ENCODE measurements around the gene SH3YL1. TPM values are rescaled to one million over a fixed set of nuclear protein-coding genes. Genes with fewer than 3 reads are reported as not detected.

Gene SH3YL1
- total RNA-seq, 1 experiment from 2014 or later: 33.0 TPM

DNA sequence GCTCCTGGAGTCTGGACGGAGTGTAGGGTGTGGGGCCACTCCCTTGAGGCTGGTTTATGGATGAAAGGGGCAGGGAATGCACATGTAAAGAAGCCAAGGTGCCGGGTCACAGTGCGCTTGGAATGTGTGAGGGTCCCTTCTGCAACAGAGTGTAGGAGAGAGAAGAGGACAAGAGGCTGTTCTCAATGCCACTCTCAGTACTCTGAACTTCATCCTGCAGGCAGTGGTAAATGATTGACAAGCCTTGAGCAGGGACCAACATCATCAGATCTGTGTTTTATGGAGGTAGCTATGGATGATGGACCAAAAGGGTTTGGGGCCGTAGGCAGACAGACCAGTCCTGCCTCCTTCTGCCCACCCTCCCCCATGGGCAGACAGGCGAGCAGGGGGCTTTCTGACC lies 31.3 kb upstream of the SH3YL1 start:
- Histone ChIP-seq H3K27ac (ENCODE audit: low read depth, low read length, poor library complexity, severe bottlenecking) (no peak overlapping the region), H3K4me1 (ENCODE audit: insufficient read depth, low read length, poor library complexity, severe bottlenecking) (no peaks in the 10 kb centered on the region), H3K9me3 (ENCODE audit: low read depth, low read length, poor library complexity, severe bottlenecking) (no peaks in the 10 kb centered on the region), H3K36me3 (ENCODE audit: insufficient read depth, low read length, poor library complexity, severe bottlenecking) (no peaks in the 10 kb centered on the region), H3K4me3 (ENCODE audit: low read depth, low read length, poor library complexity, severe bottlenecking) (no peak overlapping the region), H3K27me3 (replicated peaks; ENCODE audit: insufficient read depth, low read depth, low read length, poor library complexity) (peaks cover 50% of the 10 kb centered on the region)
- no peak for TF ChIP-seq EZH2 (IDR thresholded peaks at IDR 0.05; ENCODE audit: borderline replicate concordance, low read depth, low read length, poor library complexity, severe bottlenecking)
- TF ChIP-seq, protein P1, sequence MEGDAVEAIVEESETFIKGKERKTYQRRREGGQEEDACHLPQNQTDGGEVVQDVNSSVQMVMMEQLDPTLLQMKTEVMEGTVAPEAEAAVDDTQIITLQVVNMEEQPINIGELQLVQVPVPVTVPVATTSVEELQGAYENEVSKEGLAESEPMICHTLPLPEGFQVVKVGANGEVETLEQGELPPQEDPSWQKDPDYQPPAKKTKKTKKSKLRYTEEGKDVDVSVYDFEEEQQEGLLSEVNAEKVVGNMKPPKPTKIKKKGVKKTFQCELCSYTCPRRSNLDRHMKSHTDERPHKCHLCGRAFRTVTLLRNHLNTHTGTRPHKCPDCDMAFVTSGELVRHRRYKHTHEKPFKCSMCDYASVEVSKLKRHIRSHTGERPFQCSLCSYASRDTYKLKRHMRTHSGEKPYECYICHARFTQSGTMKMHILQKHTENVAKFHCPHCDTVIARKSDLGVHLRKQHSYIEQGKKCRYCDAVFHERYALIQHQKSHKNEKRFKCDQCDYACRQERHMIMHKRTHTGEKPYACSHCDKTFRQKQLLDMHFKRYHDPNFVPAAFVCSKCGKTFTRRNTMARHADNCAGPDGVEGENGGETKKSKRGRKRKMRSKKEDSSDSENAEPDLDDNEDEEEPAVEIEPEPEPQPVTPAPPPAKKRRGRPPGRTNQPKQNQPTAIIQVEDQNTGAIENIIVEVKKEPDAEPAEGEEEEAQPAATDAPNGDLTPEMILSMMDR (conservative IDR thresholded peaks at IDR 0.05; ENCODE audit: low read depth, low read length): no peak
- DNase-seq (ENCODE audit: low spot score): no peak
- intact Hi-C loops (cut with micrococcal nuclease; ENCODE audit: unreplicated experiment): no loop called here
- no TSS peak for BruUV-seq (replicated peaks)
- POLR2A ChIA-PET (ENCODE audit: low non-redundant PET): no interaction called here
- CTCF ChIA-PET: no interaction called here

DNA sequence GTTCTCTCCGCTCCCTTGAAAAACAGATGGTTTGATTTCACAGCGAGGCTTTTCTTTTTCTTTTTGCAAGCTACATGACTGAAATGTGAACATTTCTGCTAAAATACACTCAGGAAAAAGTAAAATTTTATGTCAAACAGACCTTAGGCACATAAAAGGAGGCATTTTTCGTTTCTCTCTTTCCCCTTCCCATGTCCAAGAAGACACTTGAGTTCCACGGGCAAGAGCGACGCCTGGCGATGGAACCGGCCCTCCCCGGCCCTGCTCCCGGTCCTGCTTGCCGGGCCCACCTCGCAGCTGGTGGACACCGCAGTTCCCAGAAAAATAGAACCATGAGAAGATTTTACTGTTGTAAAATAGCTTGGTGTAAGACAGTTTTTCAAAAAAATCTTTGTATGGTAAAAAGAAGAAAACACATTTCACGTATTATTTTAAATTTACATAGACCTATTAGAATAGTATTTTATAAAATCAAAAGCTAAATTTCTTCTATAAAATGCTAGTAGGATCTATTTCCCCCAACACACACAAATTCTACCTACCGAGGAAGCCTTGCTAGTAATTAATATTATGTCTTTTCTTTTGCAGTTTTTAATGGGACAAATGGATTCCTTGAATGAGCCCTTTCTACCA lies 26.4 kb upstream of the SH3YL1 start:
- intact Hi-C loops (cut with micrococcal nuclease; ENCODE audit: unreplicated experiment): loop anchor here (5.0 kb wide), 1 partner anchor 43 kb away; no protein-coding TSS in a partner anchor
- DNase-seq (ENCODE audit: low spot score): peak; percentile 74
- TF ChIP-seq, protein P1 (conservative IDR thresholded peaks at IDR 0.05; ENCODE audit: low read depth, low read length): peak; percentile 87
- TF ChIP-seq EZH2 (IDR thresholded peaks at IDR 0.05; ENCODE audit: borderline replicate concordance, low read depth, low read length, poor library complexity, severe bottlenecking): no peak
- Histone ChIP-seq H3K36me3 (ENCODE audit: insufficient read depth, low read length, poor library complexity, severe bottlenecking) (no peaks in the 10 kb centered on the region), H3K4me1 (ENCODE audit: insufficient read depth, low read length, poor library complexity, severe bottlenecking) (no peaks in the 10 kb centered on the region), H3K9me3 (ENCODE audit: low read depth, low read length, poor library complexity, severe bottlenecking) (no peaks in the 10 kb centered on the region), H3K27ac (ENCODE audit: low read depth, low read length, poor library complexity, severe bottlenecking) (no peak overlapping the region), H3K27me3 (replicated peaks; ENCODE audit: insufficient read depth, low read depth, low read length, poor library complexity) (peaks cover 58% of the 10 kb centered on the region), H3K4me3 (ENCODE audit: low read depth, low read length, poor library complexity, severe bottlenecking) (peak overlapping the region; percentile 35)
- POLR2A ChIA-PET (ENCODE audit: low non-redundant PET): no interaction called here
- CTCF ChIA-PET: interaction anchor here (1.0 kb wide), 1 partner anchor 14 kb away, joined by 3 read pairs; no protein-coding TSS in a partner anchor
- BruUV-seq (replicated peaks): no TSS peak

DNA sequence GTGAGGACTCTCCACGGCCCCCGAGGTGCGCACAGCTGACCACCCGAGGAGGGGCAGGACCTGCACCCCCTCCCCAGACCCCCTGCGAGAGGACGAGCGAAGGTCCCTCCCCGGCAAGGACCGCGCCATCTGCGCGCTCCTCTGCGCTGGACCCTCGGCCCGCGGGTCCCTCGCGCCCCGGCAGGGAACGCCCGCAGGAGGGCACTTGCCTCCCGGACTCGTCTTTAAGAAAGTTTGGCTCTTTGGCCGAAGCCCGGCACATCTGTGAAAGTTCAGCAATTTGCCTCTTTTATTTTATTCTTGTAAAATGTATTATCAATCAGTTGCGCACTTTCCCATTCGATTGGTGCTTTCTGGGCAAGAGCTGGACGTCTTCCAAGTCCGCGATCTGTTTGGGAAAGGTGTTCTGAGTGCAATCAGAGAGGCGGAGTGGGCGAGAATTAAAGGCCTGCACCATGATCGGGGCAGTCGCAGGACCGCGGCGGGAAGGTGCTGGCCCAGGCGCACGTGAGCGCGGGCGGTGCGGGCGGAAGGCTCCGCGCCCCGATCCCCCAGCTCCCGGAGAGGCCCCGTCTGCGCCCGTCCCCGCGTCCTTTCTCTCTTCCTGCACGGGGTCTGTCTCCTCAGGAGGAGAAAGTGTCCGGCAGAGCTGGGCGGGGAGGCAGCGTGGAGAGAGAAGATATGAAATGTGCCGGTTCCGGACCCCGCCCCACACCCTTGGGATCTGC lies 25.7 kb upstream of the SH3YL1 start:
- Histone ChIP-seq H3K36me3 (ENCODE audit: insufficient read depth, low read length, poor library complexity, severe bottlenecking) (no peaks in the 10 kb centered on the region), H3K4me1 (ENCODE audit: insufficient read depth, low read length, poor library complexity, severe bottlenecking) (no peaks in the 10 kb centered on the region), H3K27me3 (replicated peaks; ENCODE audit: insufficient read depth, low read depth, low read length, poor library complexity) (peaks cover 58% of the 10 kb centered on the region), H3K9me3 (ENCODE audit: low read depth, low read length, poor library complexity, severe bottlenecking) (no peaks in the 10 kb centered on the region), H3K27ac (ENCODE audit: low read depth, low read length, poor library complexity, severe bottlenecking) (no peak overlapping the region), H3K4me3 (ENCODE audit: low read depth, low read length, poor library complexity, severe bottlenecking) (peak overlapping the region; percentile 35)
- ChIA-PET CTCF (interaction anchor here (1.0 kb wide), 1 partner anchor 14 kb away, joined by 3 read pairs; no protein-coding TSS in a partner anchor), POLR2A (ENCODE audit: low non-redundant PET) (no interaction called here)
- no peak for DNase-seq (ENCODE audit: low spot score)
- intact Hi-C loops (cut with micrococcal nuclease; ENCODE audit: unreplicated experiment): loop anchor here (5.0 kb wide), 1 partner anchor 42 kb away; no protein-coding TSS in a partner anchor
- BruUV-seq (replicated peaks): no TSS peak
- peak; percentile 71 for TF ChIP-seq EZH2 (IDR thresholded peaks at IDR 0.05; ENCODE audit: borderline replicate concordance, low read depth, low read length, poor library complexity, severe bottlenecking)
- TF ChIP-seq, protein P1 (conservative IDR thresholded peaks at IDR 0.05; ENCODE audit: low read depth, low read length): no peak

Data from A673 (cell line).